Neural cell (in vitro differentiated cells): ENCODE results near the gene ASCC1. TPM values are rescaled to one million over a fixed set of nuclear protein-coding genes. Genes with fewer than 3 reads are reported as not detected.

Experiments used
- H2AFZ ChIP-seq: fragments of 200-600, 300-800 bp; sonication (generic), shearing (Covaris generic); 2 replicates; pipeline ENCODE4 v1.6.0; 2014; ENCODE audit warnings: low read depth, mild to moderate bottlenecking, antibody characterized with exemption, low read length, moderate library complexity
- H3F3A ChIP-seq: fragments of 200-600 bp; shearing (Covaris generic); 2 replicates; pipeline ENCODE4 v1.6.1; 2016; ENCODE audit warnings: mild to moderate bottlenecking, moderate library complexity, mixed read lengths, antibody characterized with exemption, low read length; ENCODE audit not compliant: insufficient read depth, poor library complexity, severe bottlenecking
- H3K27ac ChIP-seq: fragments of 200-600, 300-800 bp; sonication (generic), shearing (Covaris generic); 2 replicates; pipeline ENCODE4 v1.5.1; 2014; ENCODE audit warnings: mild to moderate bottlenecking, low read length, moderate library complexity
- H3K27me3 ChIP-seq: fragments of 300-800, 200-600 bp; sonication (generic), shearing (Covaris generic); 2 replicates; pipeline ENCODE4 v1.6.0; 2014; ENCODE audit warnings: mild to moderate bottlenecking, low read depth, low read length, moderate library complexity; ENCODE audit not compliant: insufficient read depth
- H3K36me3 ChIP-seq: fragments of 300-800, 200-600 bp; sonication (generic), shearing (Covaris generic); 2 replicates; pipeline ENCODE4 v1.5.1; 2014; ENCODE audit warnings: mild to moderate bottlenecking, antibody characterized with exemption, low read length, moderate library complexity; ENCODE audit not compliant: insufficient read depth
- H3K4me2 ChIP-seq: fragments of 300-800, 200-600 bp; sonication (generic), shearing (Covaris generic); 2 replicates; pipeline ENCODE4 v1.6.0; 2014; ENCODE audit warnings: mild to moderate bottlenecking, low read length
- H3K4me3 ChIP-seq: fragments of 300-800, 200-600 bp; sonication (generic), shearing (Covaris generic); 2 replicates; pipeline ENCODE4 v1.5.1; 2014; ENCODE audit warnings: mild to moderate bottlenecking, low read length, moderate library complexity
- H3K79me2 ChIP-seq: fragments of 200-600 bp; shearing (Covaris generic); replicated peaks from 2 replicates; pipeline ENCODE4 v1.6.0; 2014; ENCODE audit warnings: mild to moderate bottlenecking, low read length, moderate library complexity; ENCODE audit not compliant: insufficient read depth
- H3K9ac ChIP-seq: fragments of 300-800, 200-600 bp; sonication (generic), shearing (Covaris generic); 2 replicates; pipeline ENCODE4 v1.6.1; 2016; ENCODE audit warnings: mild to moderate bottlenecking, low read length, mixed read lengths
- H3K9me2 ChIP-seq: fragments of 200-600 bp; shearing (Covaris generic); 2 replicates; pipeline ENCODE4 v1.6.1; 2016; ENCODE audit warnings: mild to moderate bottlenecking, low read length, mixed read lengths; ENCODE audit not compliant: insufficient read depth
- H3K9me3 ChIP-seq: fragments of 200-600, 300-800 bp; sonication (generic), shearing (Covaris generic); 2 replicates; pipeline ENCODE4 v1.6.1; 2016; ENCODE audit warnings: mild to moderate bottlenecking, mixed run types, low read length, moderate library complexity, mixed read lengths
- H4K20me1 ChIP-seq: fragments of 200-600 bp; shearing (Covaris generic); 2 replicates; pipeline ENCODE4 v1.6.1; 2016; ENCODE audit warnings: mild to moderate bottlenecking, mixed run types; ENCODE audit not compliant: insufficient read depth
- EP300 ChIP-seq: fragments of 450-650 bp; conservative IDR thresholded peaks from 2 replicates; pipeline ENCODE4 v1.6.1; 2014; ENCODE audit warnings: antibody characterized with exemption, mild to moderate bottlenecking, moderate library complexity; ENCODE audit not compliant: poor library complexity, severe bottlenecking
- EZH2 ChIP-seq: fragments of 200-600, 300-800 bp; shearing (Covaris generic), sonication (generic); IDR thresholded peaks from 2 replicates; pipeline ENCODE4 v1.6.1; 2014; ENCODE audit warnings: antibody characterized with exemption, low read length, borderline replicate concordance, mild to moderate bottlenecking; ENCODE audit not compliant: insufficient read depth, poor library complexity, severe bottlenecking
- MXI1 ChIP-seq: fragments of 450-650 bp; conservative IDR thresholded peaks from 2 replicates; pipeline ENCODE4 v1.6.1; 2014; ENCODE audit warnings: antibody characterized with exemption, mild to moderate bottlenecking; ENCODE audit not compliant: poor library complexity, severe bottlenecking
- POLR2AphosphoS5 ChIP-seq: IDR thresholded peaks from 2 replicates; pipeline ENCODE4 v1.6.1; 2012
- RAD21 ChIP-seq: fragments of 450-650 bp; conservative IDR thresholded peaks from 2 replicates; pipeline ENCODE4 v1.6.1; 2014; ENCODE audit warnings: antibody characterized with exemption, mild to moderate bottlenecking, moderate library complexity
- SMC3 ChIP-seq: fragments of 450-650 bp; conservative IDR thresholded peaks from 2 replicates; pipeline ENCODE4 v1.6.1; 2014; ENCODE audit warnings: antibody characterized with exemption, mild to moderate bottlenecking, moderate library complexity; ENCODE audit not compliant: poor library complexity
- TAF1 ChIP-seq: IDR thresholded peaks from 2 replicates; pipeline ENCODE4 v1.6.1; 2012; ENCODE audit warnings: low read depth
- polyA plus RNA-seq: library from polyadenylated mRNA; depleted of rRNA; stranded (reverse); fragments of >200 nt; gene quantifications from 2 replicates; pipeline ENCODE4 v1.2.3, GENCODE V29; 2014
- TF ChIP-seq, protein P1 (sequence below): IDR thresholded peaks from 2 replicates; pipeline ENCODE4 v1.6.1; 2012; ENCODE audit warnings: borderline replicate concordance
- TF ChIP-seq, protein P2 (sequence below): fragments of 450-650 bp; IDR thresholded peaks from 2 replicates; pipeline ENCODE4 v1.5.1; 2014; ENCODE audit warnings: antibody characterized with exemption, mild to moderate bottlenecking, moderate library complexity; ENCODE audit not compliant: poor library complexity, severe bottlenecking

ASCC1 gene
- polyA plus RNA-seq, 1 donor from 2014 or later, result 39.6 TPM

DNA sequence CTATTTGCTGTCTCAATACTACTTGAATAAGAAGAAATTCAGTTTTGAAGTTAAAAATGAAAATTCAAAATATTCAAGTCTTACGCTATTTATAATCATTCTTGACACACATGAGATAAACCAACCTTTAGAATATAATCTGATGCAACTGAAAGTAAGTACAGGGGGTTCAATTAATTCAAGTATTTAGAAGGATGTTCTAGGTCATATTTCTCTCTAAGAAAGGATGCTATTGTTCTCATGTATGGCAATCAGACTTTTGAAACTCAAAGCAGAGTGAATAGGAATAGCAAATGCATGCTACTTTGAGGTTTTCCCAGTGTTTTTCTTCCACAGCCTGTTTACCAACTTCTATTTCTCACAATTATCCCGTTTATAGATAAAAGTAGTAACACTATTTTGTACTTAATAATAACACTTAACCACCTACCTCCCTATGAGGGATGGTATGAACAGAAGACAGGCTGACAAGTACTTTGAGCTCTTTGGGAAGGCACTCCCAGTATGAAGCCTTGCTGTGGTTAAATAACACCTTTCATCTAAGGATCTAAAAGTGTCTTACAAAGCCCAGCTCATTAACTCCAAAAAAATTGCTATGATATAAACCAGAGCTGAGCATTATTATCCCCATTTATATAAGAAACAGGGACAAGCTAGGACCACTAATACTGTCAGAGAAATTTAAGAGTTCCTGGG lies 109.8 kb downstream of the ASCC1 start:
- Histone ChIP-seq H3K36me3 (no peaks in the 10 kb centered on the region), H2AFZ (no peak overlapping the region), H3K27ac (no peak overlapping the region), H3K4me2 (no peak overlapping the region), H3K27me3 (no peaks in the 10 kb centered on the region), H3K9me2 (no peaks in the 10 kb centered on the region), H3F3A (no peaks in the 10 kb centered on the region), H4K20me1 (no peaks in the 10 kb centered on the region), H3K79me2 (no peaks in the 10 kb centered on the region), H3K4me3 (no peak overlapping the region), H3K9me3 (no peaks in the 10 kb centered on the region), H3K9ac (no peak overlapping the region)
- TF ChIP-seq TAF1 (no peak), MXI1 (no peak), POLR2AphosphoS5 (no peak), EP300 (no peak), SMC3 (no peak), RAD21 (no peak), EZH2 (no peak)
- TF ChIP-seq, protein P1, sequence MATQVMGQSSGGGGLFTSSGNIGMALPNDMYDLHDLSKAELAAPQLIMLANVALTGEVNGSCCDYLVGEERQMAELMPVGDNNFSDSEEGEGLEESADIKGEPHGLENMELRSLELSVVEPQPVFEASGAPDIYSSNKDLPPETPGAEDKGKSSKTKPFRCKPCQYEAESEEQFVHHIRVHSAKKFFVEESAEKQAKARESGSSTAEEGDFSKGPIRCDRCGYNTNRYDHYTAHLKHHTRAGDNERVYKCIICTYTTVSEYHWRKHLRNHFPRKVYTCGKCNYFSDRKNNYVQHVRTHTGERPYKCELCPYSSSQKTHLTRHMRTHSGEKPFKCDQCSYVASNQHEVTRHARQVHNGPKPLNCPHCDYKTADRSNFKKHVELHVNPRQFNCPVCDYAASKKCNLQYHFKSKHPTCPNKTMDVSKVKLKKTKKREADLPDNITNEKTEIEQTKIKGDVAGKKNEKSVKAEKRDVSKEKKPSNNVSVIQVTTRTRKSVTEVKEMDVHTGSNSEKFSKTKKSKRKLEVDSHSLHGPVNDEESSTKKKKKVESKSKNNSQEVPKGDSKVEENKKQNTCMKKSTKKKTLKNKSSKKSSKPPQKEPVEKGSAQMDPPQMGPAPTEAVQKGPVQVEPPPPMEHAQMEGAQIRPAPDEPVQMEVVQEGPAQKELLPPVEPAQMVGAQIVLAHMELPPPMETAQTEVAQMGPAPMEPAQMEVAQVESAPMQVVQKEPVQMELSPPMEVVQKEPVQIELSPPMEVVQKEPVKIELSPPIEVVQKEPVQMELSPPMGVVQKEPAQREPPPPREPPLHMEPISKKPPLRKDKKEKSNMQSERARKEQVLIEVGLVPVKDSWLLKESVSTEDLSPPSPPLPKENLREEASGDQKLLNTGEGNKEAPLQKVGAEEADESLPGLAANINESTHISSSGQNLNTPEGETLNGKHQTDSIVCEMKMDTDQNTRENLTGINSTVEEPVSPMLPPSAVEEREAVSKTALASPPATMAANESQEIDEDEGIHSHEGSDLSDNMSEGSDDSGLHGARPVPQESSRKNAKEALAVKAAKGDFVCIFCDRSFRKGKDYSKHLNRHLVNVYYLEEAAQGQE, result no peak
- TF ChIP-seq, protein P2, sequence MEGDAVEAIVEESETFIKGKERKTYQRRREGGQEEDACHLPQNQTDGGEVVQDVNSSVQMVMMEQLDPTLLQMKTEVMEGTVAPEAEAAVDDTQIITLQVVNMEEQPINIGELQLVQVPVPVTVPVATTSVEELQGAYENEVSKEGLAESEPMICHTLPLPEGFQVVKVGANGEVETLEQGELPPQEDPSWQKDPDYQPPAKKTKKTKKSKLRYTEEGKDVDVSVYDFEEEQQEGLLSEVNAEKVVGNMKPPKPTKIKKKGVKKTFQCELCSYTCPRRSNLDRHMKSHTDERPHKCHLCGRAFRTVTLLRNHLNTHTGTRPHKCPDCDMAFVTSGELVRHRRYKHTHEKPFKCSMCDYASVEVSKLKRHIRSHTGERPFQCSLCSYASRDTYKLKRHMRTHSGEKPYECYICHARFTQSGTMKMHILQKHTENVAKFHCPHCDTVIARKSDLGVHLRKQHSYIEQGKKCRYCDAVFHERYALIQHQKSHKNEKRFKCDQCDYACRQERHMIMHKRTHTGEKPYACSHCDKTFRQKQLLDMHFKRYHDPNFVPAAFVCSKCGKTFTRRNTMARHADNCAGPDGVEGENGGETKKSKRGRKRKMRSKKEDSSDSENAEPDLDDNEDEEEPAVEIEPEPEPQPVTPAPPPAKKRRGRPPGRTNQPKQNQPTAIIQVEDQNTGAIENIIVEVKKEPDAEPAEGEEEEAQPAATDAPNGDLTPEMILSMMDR, result no peak

DNA sequence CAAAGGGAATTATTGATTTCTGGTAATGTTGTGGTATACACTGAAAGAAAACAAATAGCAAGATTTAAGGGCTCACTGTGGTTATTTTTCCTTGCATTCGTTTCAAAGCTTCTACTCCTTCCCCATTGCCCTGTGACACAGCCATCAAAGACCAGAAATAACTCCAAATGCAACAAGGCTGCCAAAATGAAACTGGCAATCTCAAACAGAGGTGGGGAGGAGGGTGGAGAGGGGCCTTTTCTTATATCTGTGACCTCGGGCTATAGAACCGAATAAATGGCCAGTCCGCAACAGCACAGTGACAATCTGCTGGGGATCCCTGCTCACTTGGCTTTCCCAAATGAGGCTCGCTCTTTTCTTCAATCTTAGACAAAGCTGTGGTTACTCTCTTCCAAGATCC lies 110.4 kb downstream of the ASCC1 start:
- Histone ChIP-seq H3K4me3 (no peak overlapping the region), H2AFZ (no peak overlapping the region), H3K9me3 (no peaks in the 10 kb centered on the region), H3K9me2 (no peaks in the 10 kb centered on the region), H4K20me1 (no peaks in the 10 kb centered on the region), H3K27ac (no peak overlapping the region), H3K9ac (no peak overlapping the region), H3F3A (no peaks in the 10 kb centered on the region), H3K36me3 (no peaks in the 10 kb centered on the region), H3K27me3 (no peaks in the 10 kb centered on the region), H3K4me2 (no peak overlapping the region), H3K79me2 (no peaks in the 10 kb centered on the region)
- no peak for TF ChIP-seq EZH2
- TF ChIP-seq, protein P1, result no peak
- TF ChIP-seq POLR2AphosphoS5, result no peak
- no peak for TF ChIP-seq EP300
- TF ChIP-seq, protein P2, result no peak
- no peak for TF ChIP-seq MXI1
- TF ChIP-seq TAF1, result no peak
- TF ChIP-seq RAD21, result no peak
- TF ChIP-seq SMC3, result no peak
